HG03045 (cell line): Measurements from ENCODE around the gene ATP2B3.

Source experiments
- ATAC-seq: cut with Tn5 transposase; IDR thresholded peaks from one replicate; pipeline ENCODE4 v1.9.1; 2021; ENCODE audit warnings: mild to moderate bottlenecking, moderate library complexity; ENCODE audit not compliant: unreplicated experiment

Gene ATP2B3

GRCh38 chrX:153530411-153531129, 13.1 kb downstream of the ATP2B3 start:
- no peak for ATAC-seq

DNA sequence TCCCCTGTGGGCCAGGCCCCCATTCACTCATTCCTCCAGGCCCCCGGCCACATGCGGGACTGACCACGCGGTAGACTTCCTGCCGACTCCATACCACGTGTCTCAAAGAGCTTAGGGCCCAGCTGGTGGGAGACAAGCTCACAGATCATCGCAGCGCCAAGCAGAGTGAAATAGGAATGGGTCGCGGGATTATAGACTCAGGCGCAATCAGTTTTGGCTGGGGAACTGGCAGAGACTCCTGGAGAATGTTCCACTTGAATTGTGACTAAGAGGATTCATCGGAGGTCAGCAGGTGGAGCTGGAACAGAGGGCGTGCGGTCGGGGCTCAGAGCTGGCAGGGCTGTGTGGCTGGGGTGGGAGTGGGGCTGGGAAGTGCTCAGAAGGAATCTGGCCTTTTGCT, 15.6 kb downstream of the ATP2B3 start:
- no peak for ATAC-seq

GRCh38 chrX:153537080-153537479, 19.6 kb downstream of the ATP2B3 start:
- ATAC-seq, result no peak

GRCh38 chrX:153537526-153538295, 20.3 kb downstream of the ATP2B3 start:
- ATAC-seq, result no peak

DNA sequence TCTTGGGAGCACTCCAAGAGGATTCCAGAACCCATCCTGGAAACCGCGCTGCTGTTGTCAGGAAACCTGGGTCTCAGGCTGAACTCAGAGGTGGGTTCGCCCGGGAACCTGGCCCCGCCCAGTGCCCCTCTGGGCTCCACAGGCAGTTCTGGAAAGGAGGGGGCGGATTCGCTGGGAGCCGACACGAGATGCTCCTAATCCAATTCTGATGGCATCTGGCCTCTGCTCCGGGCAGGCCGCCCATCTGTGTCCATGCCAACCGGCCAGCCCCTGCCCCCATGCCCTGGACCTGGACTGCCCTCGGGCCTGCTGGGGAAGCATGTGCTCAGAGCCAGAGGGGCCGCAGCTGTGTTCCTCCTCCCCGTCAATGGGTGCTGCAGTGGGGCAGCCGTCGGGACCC, 21.0 kb downstream of the ATP2B3 start:
- no peak for ATAC-seq

DNA sequence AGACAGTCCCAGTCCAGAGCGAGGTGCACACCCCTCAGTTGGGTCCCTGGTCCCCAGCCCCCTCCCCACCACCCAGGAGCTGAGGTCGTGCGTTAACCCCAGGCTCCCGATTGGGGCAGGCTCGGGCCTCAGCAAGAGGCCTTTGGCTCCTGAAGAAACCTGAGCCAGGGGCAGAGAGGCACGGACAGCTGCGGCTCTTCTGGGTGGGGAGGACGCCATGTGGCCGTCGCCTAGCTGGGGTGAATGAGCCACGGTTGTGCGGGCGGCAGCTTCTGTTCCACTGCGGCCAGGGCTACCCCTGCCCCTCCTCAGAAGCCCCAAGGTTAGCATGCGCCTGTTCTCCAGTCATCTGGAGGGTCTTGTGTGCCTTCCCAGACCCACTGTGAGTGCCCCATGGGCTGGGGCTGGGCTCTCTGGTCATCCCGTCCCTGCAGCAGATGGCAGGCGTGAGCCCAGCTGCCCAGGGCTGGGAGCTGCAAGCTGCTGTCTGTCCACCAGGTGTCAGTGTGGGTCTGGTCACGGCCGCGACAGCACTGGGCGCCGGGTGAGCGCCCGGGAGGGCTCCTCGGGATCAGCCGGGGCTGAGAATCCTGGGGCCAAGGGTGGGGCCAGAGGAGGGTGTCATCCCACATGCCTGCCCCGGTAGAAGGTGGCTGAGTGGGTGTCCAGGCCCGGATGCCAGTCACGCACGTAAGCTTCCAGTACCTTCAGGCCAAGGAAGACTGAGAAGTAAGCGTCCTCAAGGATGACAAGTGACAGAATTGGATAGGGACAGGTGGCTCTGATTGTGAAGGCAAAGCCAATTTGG, 21.9 kb downstream of the ATP2B3 start:
- ATAC-seq, result no peak

DNA sequence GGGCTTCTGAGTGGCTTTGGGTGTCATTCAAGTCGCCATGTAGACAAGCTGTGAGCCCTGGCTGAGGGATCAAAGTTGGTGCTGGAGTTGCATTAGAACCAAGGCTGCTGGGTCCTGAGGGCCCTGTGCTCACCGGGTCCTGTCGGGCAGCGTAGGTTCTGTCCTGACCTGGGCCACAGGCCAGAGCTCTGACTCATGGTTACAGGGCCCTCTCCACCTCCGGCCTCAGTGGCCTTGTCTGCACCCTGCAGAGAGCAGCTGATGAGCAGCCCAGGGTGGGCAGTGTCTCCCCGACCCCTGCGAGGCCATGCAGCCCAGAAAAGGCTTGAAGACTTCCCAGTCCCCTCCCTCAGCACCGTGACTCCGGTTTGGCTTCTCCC, 22.5 kb downstream of the ATP2B3 start:
- no peak for ATAC-seq

GRCh38 chrX:153544727-153545126, 27.3 kb downstream of the ATP2B3 start:
- no peak for ATAC-seq

- no peak for ATAC-seq
These were observed 28.9 kb downstream of the ATP2B3 start for GRCh38 chrX:153546386-153546785.

DNA sequence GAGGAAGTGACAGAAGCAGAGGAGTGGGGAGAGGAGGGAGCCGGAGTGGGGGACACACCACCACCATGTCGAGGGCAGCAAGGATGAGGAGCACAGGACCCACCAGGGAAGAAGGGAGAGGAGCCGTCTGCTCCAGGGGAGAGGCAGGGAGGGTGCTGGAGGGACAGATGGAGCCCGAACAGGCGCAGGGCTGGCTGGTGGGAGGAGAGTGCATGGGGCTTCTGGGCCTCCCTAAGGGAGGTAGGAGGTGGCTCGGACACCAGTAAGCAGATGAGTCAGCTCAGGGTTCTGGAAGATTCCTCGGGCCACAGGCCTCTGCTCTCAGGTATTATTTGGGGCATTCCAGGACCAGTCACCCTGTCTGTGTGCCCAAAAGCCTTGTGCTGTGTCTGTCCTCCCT, 29.8 kb downstream of the ATP2B3 start:
- no peak for ATAC-seq

DNA sequence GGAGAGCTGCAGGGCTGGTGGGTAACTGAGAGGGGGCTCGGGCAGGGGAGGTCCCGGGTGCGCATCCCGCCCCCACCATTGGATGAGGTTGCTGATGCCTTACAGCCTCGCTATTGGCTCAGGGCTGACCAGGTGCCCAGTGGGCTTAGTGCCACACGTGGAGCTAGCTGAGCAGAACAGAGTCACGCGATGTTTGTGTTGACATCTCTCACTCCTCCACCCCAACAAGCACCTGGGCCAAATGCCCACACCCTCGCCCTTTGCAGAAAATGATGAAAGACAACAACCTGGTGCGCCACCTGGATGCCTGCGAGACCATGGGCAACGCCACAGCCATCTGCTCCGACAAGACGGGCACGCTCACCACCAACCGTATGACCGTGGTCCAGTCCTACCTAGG, 31.8 kb downstream of the ATP2B3 start:
- ATAC-seq, result no peak

DNA sequence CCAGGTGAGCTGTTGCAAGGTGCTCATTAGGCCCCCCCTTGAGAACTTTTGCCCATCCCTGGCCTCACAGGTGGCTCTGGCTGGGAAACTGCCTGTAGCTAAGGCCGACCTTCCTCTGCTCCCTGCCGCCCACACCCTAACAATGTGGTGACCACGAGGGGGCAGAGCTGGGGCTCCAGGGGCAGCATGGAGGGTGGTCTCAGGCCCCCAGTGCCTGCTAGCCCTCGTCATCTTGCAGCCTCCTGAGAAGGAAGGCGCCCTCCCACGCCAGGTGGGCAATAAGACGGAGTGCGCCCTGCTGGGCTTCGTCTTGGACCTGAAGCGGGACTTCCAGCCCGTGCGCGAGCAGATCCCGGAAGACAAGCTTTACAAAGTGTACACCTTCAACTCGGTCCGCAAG, 32.4 kb downstream of the ATP2B3 start:
- no peak for ATAC-seq

DNA sequence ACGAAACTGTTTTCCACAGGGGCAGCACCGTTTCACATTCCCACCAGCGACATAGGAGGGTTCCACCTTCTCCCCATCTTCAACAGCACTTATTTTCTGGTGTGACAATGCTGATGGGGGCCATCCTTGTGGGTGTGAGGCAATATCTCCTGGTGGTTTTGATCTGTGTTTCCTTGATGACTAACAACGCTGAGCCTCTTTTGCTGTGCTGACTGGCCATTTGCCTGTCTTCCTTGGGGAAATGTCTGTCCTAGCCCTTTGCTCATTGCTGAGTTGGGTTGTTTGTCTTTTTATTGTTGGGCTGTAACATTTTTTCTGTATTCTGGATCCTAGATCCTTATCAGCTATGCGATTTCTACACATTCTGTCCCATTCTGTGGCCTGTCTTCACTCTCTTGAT, 33.7 kb downstream of the ATP2B3 start:
- no peak for ATAC-seq

GRCh38 chrX:153554519-153555167, 37.2 kb downstream of the ATP2B3 start:
- no peak for ATAC-seq

GRCh38 chrX:153556767-153557166, 39.3 kb downstream of the ATP2B3 start:
- ATAC-seq, result no peak

- no peak for ATAC-seq
These were observed 40.3 kb downstream of the ATP2B3 start for GRCh38 chrX:153557618-153558355.

DNA sequence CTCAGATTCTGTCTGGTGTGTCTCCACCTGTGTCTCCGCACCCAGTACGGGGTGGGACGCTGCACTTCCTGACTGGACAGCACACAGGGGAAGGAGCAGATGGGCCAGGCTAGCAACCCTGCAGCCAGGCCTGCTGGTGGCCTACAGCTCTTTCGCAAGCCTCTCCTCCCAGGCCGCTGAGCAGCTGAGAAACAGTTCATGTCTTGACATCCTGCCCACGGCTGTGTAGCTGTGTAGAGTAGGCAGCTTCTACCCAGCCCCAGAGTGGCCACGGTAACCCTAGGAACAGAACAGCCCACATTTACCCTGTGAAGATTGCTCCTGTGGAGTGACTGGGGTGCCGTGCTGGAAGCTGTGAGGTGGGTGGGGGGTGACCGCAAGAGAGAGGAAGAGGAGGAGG, 42.6 kb downstream of the ATP2B3 start:
- ATAC-seq, result no peak

GRCh38 chrX:153560466-153560865, 43.0 kb downstream of the ATP2B3 start:
- ATAC-seq, result no peak

DNA sequence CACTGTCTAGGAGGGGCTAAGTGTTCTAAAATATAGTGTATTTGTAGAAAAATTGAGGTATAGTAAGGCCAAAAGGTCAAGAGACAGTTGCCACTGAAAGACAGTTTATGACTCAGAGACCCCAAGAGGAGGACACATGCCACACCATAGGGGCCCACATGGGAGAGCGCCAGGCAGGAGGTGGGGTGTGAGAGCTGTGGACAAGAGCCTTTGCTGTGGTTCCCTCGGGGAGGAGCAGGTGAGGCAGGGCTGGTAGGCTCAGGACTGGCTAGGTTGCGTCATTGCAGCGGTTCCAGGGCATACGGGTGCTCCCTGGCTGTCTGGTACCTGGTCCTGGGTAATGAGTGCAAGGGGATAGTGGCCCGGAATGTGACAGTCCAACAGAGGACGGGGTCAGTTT, 43.9 kb downstream of the ATP2B3 start:
- no peak for ATAC-seq

GRCh38 chrX:153562546-153562945, 45.1 kb downstream of the ATP2B3 start:
- ATAC-seq, result no peak
